ENCODE data around the gene ZPLD1. TPM values are rescaled to one million over a fixed set of nuclear protein-coding genes. Genes with fewer than 3 reads are reported as not detected.

Gene ZPLD1
- total RNA-seq, 1 experiment from 2014 or later, result not detected

- no peak overlapping the region for H2AFZ ChIP-seq (ENCODE audit: low read length)
- Mint-ChIP-seq H3K9me3 (no peaks in the 10 kb centered on the region), H3K36me3 (ENCODE audit: insufficient read depth in 1 of 3, low read depth in 3 of 3) (no peaks in the 10 kb centered on the region), H3K27me3 (ENCODE audit: low read depth) (peaks cover 22% of the 10 kb centered on the region), H3K4me3 (no peak overlapping the region), H3K4me1 (peaks cover 0 to 4% of the 10 kb centered on the region in 2 experiments; a peak in 2 of 4 replicates), H3K27ac (no peak overlapping the region)
- no peaks in the 10 kb centered on the region for H3K79me1 ChIP-seq (ENCODE audit: insufficient read depth, low read depth, low read length, poor library complexity, severe bottlenecking)
- no peak for DNase-seq
- no peak overlapping the region for H3K56ac ChIP-seq (ENCODE audit: insufficient read length, low read depth, low read length)
- no peaks in the 10 kb centered on the region for H3K23me2 ChIP-seq (ENCODE audit: insufficient read length, low read depth, low read length, poor library complexity, severe bottlenecking)
- no peaks in the 10 kb centered on the region for H3K27me3 ChIP-seq (ENCODE audit: insufficient read depth, low read length)
- H2BK5ac ChIP-seq (ENCODE audit: insufficient read length, low read length), result no peak overlapping the region
- H4K91ac ChIP-seq (ENCODE audit: insufficient read length, low read depth, low read length), result no peak overlapping the region
- no peak overlapping the region for H3K23ac ChIP-seq (ENCODE audit: insufficient read length, low read depth, low read length)
- no peak overlapping the region for H4K5ac ChIP-seq (ENCODE audit: insufficient read length, low read depth, low read length)
- H3K4ac ChIP-seq (ENCODE audit: low read depth, low read length), result no peak overlapping the region
- H3K18ac ChIP-seq (ENCODE audit: insufficient read length, low read depth, low read length), result no peak overlapping the region
- no peak for TF ChIP-seq CTCF (conservative IDR thresholded peaks at IDR 0.05)
- no peak overlapping the region for H3K14ac ChIP-seq (ENCODE audit: insufficient read depth, low read length)
- H4K20me1 ChIP-seq (ENCODE audit: control insufficient read depth, insufficient read depth, insufficient read length), result no peaks in the 10 kb centered on the region
- no peak overlapping the region for H2BK12ac ChIP-seq (ENCODE audit: insufficient read length, low read depth, low read length)
- H3K79me2 ChIP-seq (ENCODE audit: insufficient read depth, low read length), result no peaks in the 10 kb centered on the region
- no peak overlapping the region for H3T11ph ChIP-seq (ENCODE audit: low read length)
- H3K9me3 ChIP-seq (ENCODE audit: control insufficient read depth, low read depth, low read length), result no peaks in the 10 kb centered on the region
- no peaks in the 10 kb centered on the region for H3K4me1 ChIP-seq (ENCODE audit: insufficient read depth, low read length)
- H3K27ac ChIP-seq (ENCODE audit: insufficient read length, low read depth, low read length), result no peak overlapping the region
- no peak overlapping the region for H4K8ac ChIP-seq (replicated peaks; ENCODE audit: insufficient read length, low read depth, low read length)
- no peak overlapping the region for H2AK5ac ChIP-seq (ENCODE audit: insufficient read length, low read length)
- no peak overlapping the region for H3K4me2 ChIP-seq (ENCODE audit: insufficient read depth, insufficient read length, low read length)
- H3K9ac ChIP-seq (ENCODE audit: extremely low read depth, insufficient read length, low read length), result no peak overlapping the region
- no peak overlapping the region for H2BK120ac ChIP-seq (ENCODE audit: low read depth, low read length, poor library complexity, severe bottlenecking)
- no peak overlapping the region for H2BK15ac ChIP-seq (ENCODE audit: low read depth, low read length)
- no peak overlapping the region for H2BK20ac ChIP-seq (ENCODE audit: low read depth, low read length, poor library complexity, severe bottlenecking)
- WGBS (ENCODE audit: extremely low coverage, insufficient read length, low lambda C conversion rate), result no CpG with 5 or more reads among the region's 3 CpGs
Observed at GRCh38 chr3:102447272-102447671, 12.5 kb downstream of the ZPLD1 start.

All from H9 (cell line).